HG02981 (cell line): ENCODE data around the gene MARCHF11.

ENCODE experiments used
- ATAC-seq: cut with Tn5 transposase; IDR thresholded peaks from one replicate; pipeline ENCODE4 v1.9.1; 2021; ENCODE audit warnings: mild to moderate bottlenecking, moderate library complexity; ENCODE audit not compliant: unreplicated experiment

The MARCHF11 gene

GRCh38 chr5:16134204-16134603, 45.4 kb downstream of the MARCHF11 start:
- ATAC-seq, result no peak

- no peak for ATAC-seq
These were observed 47.7 kb downstream of the MARCHF11 start for GRCh38 chr5:16131878-16132277.

DNA sequence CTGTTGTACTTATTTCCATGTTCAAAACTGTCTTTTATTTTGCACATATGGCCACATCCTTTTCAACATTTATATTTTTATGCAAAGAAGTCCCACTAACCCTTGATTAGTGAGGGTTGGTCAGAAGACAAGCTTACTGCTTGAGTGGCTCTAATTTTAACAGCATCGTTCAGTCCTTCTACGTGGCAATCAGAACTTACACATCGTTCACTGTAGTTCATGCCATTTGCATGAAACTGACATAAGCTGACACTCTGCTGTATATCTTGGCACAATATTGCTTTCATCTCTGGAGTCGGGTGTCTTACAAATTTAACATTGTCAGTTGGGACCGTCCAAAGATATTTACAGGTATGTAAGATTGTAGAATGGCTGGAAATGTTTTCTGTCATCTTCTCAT, 50.6 kb downstream of the MARCHF11 start:
- no peak for ATAC-seq

DNA sequence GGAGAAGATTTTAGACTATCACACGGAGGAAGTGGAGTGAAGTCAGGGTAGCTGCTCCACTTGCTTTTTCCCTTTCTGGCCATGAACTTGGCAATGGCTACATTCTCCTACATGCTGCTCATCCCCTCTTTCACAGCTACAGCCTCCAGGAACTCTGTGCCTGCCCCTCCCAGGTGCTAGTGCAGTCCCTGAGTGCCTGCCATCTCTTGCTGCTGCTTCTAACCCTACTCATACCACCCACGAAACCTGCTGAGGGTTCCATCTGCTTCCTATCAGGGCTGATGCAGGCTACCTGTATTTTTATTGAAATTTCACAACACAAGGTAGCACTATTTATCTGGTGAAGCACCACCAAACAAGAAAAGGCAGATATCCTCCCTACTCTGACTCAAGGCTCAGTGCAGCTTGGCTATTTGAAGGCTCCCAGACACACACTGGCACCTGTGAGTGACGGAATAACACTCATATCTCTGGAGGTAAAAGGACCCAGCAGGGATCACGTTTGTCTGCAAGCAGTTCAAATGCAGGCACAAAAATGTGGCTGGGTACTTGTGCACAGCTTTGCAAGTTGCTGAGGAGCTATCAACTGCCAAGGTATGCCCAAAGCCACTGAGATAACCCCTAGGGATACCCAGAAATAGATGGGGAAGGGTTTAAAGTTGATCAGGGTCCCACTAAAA, 51.6 kb downstream of the MARCHF11 start:
- ATAC-seq, result no peak

GRCh38 chr5:16120579-16120978, 59.0 kb downstream of the MARCHF11 start:
- ATAC-seq, result no peak

GRCh38 chr5:16119790-16120189, 59.8 kb downstream of the MARCHF11 start:
- ATAC-seq, result no peak

GRCh38 chr5:16115140-16115539, 64.5 kb downstream of the MARCHF11 start:
- ATAC-seq, result no peak

- ATAC-seq, result no peak
These were observed 71.2 kb downstream of the MARCHF11 start for GRCh38 chr5:16108418-16108817.

- ATAC-seq, result no peak
These were observed 74.6 kb downstream of the MARCHF11 start for GRCh38 chr5:16104961-16105360.

- no peak for ATAC-seq
These were observed 84.0 kb downstream of the MARCHF11 start for GRCh38 chr5:16095612-16096011.

- ATAC-seq, result no peak
These were observed 89.3 kb downstream of the MARCHF11 start for GRCh38 chr5:16090270-16090669.

- no peak for ATAC-seq
These were observed 96.6 kb downstream of the MARCHF11 start for GRCh38 chr5:16082982-16083381.

GRCh38 chr5:16082053-16082452, 97.5 kb downstream of the MARCHF11 start:
- ATAC-seq, result no peak

- no peak for ATAC-seq
These were observed 98.1 kb downstream of the MARCHF11 start for GRCh38 chr5:16081376-16081955.

DNA sequence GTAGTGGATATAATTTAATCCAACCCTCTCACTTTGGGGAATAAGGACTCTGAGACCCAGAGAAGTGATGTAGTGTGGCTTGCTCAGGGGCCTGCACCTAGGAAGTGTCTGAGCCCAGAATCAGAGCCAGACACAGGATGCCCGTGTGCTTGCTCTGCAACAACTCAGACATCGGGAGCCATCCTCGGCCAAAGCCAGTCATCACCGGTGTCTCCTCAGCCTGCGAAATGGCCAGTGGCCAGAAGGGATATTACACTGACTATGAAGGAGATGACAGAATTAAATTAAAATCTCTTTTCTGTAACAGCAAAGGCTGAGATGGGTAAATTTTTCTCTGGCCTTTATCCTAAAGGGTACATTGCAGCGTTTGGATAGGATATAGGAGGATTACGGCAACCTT, 102.9 kb downstream of the MARCHF11 start:
- ATAC-seq, result no peak

GRCh38 chr5:16074358-16074757, 105.2 kb downstream of the MARCHF11 start:
- ATAC-seq, result no peak

DNA sequence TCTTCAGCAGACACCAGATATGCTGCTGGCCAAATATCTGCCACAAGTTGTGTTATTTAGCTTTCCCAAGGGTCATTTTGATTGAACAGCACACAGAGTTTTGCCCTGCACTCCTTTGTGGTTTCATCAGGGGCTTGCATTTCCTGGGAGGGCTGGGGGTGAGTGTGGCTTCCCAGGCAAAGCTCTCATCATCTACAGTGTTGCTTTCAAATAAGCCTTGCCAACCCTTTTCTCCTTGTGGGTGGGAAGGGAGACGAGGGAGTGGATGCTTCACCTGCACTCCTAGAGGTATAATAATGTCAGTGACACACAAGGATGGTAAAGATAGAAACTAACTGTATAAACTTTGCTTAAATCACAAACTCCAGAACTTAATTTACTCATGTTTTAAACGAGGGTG, 107.0 kb downstream of the MARCHF11 start:
- no peak for ATAC-seq

GRCh38 chr5:16067415-16067814, 112.2 kb downstream of the MARCHF11 start:
- no peak for ATAC-seq

GRCh38 chr5:16066810-16067209, 112.8 kb downstream of the MARCHF11 start:
- ATAC-seq, result no peak

- no peak for ATAC-seq
These were observed 113.3 kb downstream of the MARCHF11 start for GRCh38 chr5:16066320-16066719.

DNA sequence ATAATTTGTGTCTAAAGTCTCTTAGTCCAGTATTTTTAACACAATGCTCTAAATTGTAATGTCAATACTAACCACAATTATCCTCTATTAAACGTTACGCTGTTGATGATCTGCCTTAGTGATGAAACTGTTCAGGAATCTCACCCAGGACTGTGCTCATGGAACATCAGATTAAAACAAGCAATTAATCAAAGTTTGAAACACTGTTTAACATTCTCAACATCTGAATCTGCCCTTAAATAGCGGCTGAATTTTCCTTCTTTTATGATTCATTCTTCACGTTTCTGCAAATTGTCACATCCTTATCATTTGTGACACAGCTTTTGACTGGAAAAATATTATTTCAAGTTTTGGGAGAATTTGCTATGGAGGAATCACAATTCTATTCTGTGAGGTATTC, 113.8 kb downstream of the MARCHF11 start:
- ATAC-seq, result no peak

DNA sequence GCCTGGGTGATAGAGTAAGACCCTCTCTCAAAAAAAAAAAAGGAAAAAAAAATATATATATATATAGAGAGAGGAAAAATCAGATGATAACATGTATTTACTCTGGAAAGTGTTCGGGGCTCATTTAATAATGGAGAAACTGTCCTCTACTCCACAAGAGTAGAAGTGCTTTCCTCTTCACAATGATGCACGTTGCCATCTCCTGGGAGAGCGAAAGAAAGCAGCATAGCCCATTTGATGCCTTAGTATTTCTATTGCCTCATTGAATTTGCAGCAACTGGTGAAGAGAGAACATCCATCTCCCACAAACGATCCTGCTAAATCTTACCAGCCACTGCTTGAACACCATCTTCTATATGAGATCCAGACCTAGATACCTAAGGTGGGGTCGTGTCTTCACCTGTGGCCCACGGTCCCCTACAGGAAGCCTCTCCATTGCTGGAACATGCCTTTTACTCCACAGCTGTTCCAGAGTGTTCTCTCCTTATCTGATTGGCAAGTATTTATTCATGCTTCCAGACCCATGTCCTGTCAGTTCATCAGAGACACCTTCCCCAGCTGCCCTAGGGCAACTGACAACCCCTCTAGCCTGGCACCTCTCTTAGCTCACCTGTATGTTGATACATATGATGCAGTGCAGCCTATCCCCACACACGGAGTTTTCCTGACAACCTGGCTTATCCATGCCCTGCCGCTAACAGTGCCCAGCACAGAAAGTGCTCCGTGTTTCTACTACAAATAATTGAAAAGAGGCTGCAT, 115.3 kb downstream of the MARCHF11 start:
- ATAC-seq, result no peak
